HCT116 (cell line): ENCODE data around the gene THBS4.

Experiments
- CEBPB ChIP-seq: IDR thresholded peaks from 2 replicates; pipeline ENCODE4 v1.6.1; 2012; ENCODE audit warnings: low read depth
- EGR1 ChIP-seq: IDR thresholded peaks from 2 replicates; pipeline ENCODE4 v1.6.1; 2012; ENCODE audit warnings: low read depth
- EZH2 ChIP-seq: fragments of 200-600 bp; sonication (generic); IDR thresholded peaks from 2 replicates; pipeline ENCODE4 v1.6.1; 2017; ENCODE audit warnings: antibody characterized with exemption, mixed run types
- FOSL1 ChIP-seq: IDR thresholded peaks from 2 replicates; pipeline ENCODE4 v1.6.1; 2012; ENCODE audit warnings: low read depth
- POLR2A ChIP-seq: IDR thresholded peaks from 2 replicates; pipeline ENCODE4 v1.7.0; 2011; ENCODE audit warnings: borderline replicate concordance; ENCODE audit not compliant: insufficient read depth, insufficient read length; ENCODE audit errors: extremely low read depth
- POLR2AphosphoS5 ChIP-seq: IDR thresholded peaks from 2 replicates; pipeline ENCODE4 v1.6.1; 2011; ENCODE audit warnings: mild to moderate bottlenecking, low read depth, low read length, moderate library complexity
- SP1 ChIP-seq: IDR thresholded peaks from 2 replicates; pipeline ENCODE4 v1.6.1; 2012; ENCODE audit warnings: low read depth
- SRF ChIP-seq: IDR thresholded peaks from 2 replicates; pipeline ENCODE4 v1.6.1; 2012; ENCODE audit warnings: low read depth
- ZNF274 ChIP-seq: fragments of 200-500 bp; sonication (Bioruptor generic); IDR thresholded peaks from 2 replicates; pipeline ENCODE4 v1.6.1; 2014; ENCODE audit warnings: mild to moderate bottlenecking, low read depth, low read length, inconsistent platforms
- TF ChIP-seq, protein P1 (sequence below), 3 experiments: fragments of 200-600 bp in 1 of 3; sonication (generic) in 1 of 3; IDR thresholded peaks in 2 of 3; conservative IDR thresholded peaks in 1 of 3; 2 replicates each; pipeline ENCODE4 v1.5.1; 2012 to 2017; ENCODE audit warnings: low read depth in 2 of 3, low read length in 2 of 3, antibody characterized with exemption in 1 of 3, borderline replicate concordance in 1 of 3, control low read depth in 1 of 3, mild to moderate bottlenecking in 1 of 3, mixed read lengths in 1 of 3, mixed run types in 1 of 3, moderate library complexity in 1 of 3; ENCODE audit not compliant: insufficient read depth in 1 of 3
- TF ChIP-seq, protein P2 (sequence below): IDR thresholded peaks from 2 replicates; pipeline ENCODE4 v1.6.1; 2012
- TF ChIP-seq, protein P3 (sequence below): IDR thresholded peaks from 2 replicates; pipeline ENCODE4 v1.6.1; 2012

DNA sequence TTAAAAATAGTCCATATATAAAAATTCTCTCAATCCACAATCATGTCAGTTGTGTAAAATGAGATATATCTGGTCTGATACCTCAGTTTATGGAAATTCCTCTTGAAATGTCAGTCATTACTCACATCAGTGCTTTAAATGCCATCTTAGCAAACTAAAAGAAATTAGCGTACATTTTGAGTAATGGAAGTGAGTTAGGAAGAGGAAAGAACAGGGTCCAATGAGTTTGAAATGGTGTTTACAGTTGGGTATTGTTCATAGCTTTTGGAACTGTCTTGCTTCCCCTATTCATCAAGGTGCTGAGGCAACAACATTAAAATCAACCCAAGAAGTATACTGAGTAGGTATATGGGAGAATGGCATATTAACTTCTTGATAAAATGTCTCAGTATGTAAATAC lies 35.4 kb upstream of the THBS4 start:
- TF ChIP-seq, protein P1, sequence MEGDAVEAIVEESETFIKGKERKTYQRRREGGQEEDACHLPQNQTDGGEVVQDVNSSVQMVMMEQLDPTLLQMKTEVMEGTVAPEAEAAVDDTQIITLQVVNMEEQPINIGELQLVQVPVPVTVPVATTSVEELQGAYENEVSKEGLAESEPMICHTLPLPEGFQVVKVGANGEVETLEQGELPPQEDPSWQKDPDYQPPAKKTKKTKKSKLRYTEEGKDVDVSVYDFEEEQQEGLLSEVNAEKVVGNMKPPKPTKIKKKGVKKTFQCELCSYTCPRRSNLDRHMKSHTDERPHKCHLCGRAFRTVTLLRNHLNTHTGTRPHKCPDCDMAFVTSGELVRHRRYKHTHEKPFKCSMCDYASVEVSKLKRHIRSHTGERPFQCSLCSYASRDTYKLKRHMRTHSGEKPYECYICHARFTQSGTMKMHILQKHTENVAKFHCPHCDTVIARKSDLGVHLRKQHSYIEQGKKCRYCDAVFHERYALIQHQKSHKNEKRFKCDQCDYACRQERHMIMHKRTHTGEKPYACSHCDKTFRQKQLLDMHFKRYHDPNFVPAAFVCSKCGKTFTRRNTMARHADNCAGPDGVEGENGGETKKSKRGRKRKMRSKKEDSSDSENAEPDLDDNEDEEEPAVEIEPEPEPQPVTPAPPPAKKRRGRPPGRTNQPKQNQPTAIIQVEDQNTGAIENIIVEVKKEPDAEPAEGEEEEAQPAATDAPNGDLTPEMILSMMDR (IDR thresholded peaks at IDR 0.05 in 2 of 3, conservative IDR thresholded peaks at IDR 0.05 in 1 of 3; ENCODE audit: borderline replicate concordance in 1 of 3, insufficient read depth in 1 of 3, low read depth in 2 of 3, low read length in 2 of 3): no peak
- TF ChIP-seq, protein P2, sequence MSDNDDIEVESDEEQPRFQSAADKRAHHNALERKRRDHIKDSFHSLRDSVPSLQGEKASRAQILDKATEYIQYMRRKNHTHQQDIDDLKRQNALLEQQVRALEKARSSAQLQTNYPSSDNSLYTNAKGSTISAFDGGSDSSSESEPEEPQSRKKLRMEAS: no peak
- TF ChIP-seq EZH2 (no peak), POLR2A (no peak), POLR2AphosphoS5 (no peak), ZNF274 (no peak), FOSL1 (no peak), CEBPB (no peak), SRF (no peak), EGR1 (no peak), SP1 (no peak)
- TF ChIP-seq, protein P3, sequence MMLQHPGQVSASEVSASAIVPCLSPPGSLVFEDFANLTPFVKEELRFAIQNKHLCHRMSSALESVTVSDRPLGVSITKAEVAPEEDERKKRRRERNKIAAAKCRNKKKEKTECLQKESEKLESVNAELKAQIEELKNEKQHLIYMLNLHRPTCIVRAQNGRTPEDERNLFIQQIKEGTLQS: no peak
